Activated T-helper 1 cell treated with anti-CD3 and anti-CD28 coated beads, Interleukin-2, amount 50 U/mL, for 16 hours (primary cell): Measurements from ENCODE around the gene CD300H.
"Not testable (repeated sequence)": the region's sequence is repeated elsewhere in the genome, so short reads cannot be mapped to it uniquely, and the experiment has no call there.

Experiments
- DNase-seq, 2 donors: peaks; one replicate each; pipeline ENCODE4 v3.0.0-alpha.2; 2020; ENCODE audit warnings: low read depth in 1 of 2, low spot score in 1 of 2

Gene CD300H

GRCh38 chr17:74585711-74586110 lies 18.4 kb upstream of the CD300H start:
- DNase-seq, result no peak

- no peak for DNase-seq
Observed at GRCh38 chr17:74584292-74585060, 17.2 kb upstream of the CD300H start.

GRCh38 chr17:74582633-74583032 lies 15.3 kb upstream of the CD300H start:
- no peak for DNase-seq

GRCh38 chr17:74579900-74580299 lies 12.6 kb upstream of the CD300H start:
- DNase-seq, result no peak

GRCh38 chr17:74578979-74579378 lies 11.7 kb upstream of the CD300H start:
- no peak for DNase-seq

GRCh38 chr17:74574489-74575142 lies 7.3 kb upstream of the CD300H start:
- no peak for DNase-seq

GRCh38 chr17:74573635-74574034 lies 6.3 kb upstream of the CD300H start:
- DNase-seq, result not testable (repeated sequence)

GRCh38 chr17:74573169-74573568 lies 5.9 kb upstream of the CD300H start:
- DNase-seq, result no peak

- DNase-seq, result no peak
Observed at GRCh38 chr17:74571621-74572270, 4.4 kb upstream of the CD300H start.

- no peak for DNase-seq
Observed at GRCh38 chr17:74569020-74570003, 2.0 kb upstream of the CD300H start.

- no peak for DNase-seq
Observed at GRCh38 chr17:74568106-74568873, 981 bp upstream of the CD300H start.

- no peak for DNase-seq
Observed at GRCh38 chr17:74566132-74566753, 1.1 kb downstream of the CD300H start.

- no peak for DNase-seq
Observed at GRCh38 chr17:74565126-74565525, 2.2 kb downstream of the CD300H start.

GRCh38 chr17:74563358-74563757 lies 4.0 kb downstream of the CD300H start:
- no peak for DNase-seq

- DNase-seq, result no peak
Observed at GRCh38 chr17:74561586-74561985, 5.7 kb downstream of the CD300H start.

GRCh38 chr17:74558882-74559519 lies 8.3 kb downstream of the CD300H start:
- no peak for DNase-seq

- DNase-seq, result not testable (repeated sequence)
Observed at GRCh38 chr17:74558402-74558801, 8.9 kb downstream of the CD300H start.

- DNase-seq, result no peak
Observed at GRCh38 chr17:74555427-74555940, 11.8 kb downstream of the CD300H start.

GRCh38 chr17:74554909-74555308 lies 12.4 kb downstream of the CD300H start:
- DNase-seq, result no peak
